Measurements from ENCODE around the gene HYI.
"Not testable (repeated sequence)": the region's sequence is repeated elsewhere in the genome, so short reads cannot be mapped to it uniquely, and the experiment has no call there.

The HYI gene

DNA sequence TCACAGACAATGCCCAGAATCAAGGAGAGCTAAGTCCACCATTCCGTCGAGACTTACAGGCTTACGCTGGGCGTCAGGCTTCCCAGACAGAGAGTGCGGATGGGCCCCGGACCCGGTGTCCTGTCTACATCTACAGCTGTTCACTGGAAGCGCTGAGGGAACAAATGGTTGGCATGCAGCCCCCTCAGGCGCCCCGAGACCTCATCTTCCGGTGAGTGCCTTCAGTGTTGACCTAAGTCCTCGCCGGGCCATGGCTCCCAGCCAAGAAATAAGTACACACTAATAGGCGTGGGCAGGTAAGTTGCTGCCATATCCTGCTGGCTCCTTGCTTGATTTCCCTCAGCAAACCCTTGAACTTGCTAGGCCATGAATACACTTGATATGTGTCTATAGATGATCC is 26.2 kb downstream of the HYI start:
- DNase-seq (ENCODE audit: low read depth in 3 of 3) = no peak

GRCh38 chr1:43426221-43426620 is 27.5 kb downstream of the HYI start:
- DNase-seq (ENCODE audit: low read depth in 3 of 3) = no peak

DNA sequence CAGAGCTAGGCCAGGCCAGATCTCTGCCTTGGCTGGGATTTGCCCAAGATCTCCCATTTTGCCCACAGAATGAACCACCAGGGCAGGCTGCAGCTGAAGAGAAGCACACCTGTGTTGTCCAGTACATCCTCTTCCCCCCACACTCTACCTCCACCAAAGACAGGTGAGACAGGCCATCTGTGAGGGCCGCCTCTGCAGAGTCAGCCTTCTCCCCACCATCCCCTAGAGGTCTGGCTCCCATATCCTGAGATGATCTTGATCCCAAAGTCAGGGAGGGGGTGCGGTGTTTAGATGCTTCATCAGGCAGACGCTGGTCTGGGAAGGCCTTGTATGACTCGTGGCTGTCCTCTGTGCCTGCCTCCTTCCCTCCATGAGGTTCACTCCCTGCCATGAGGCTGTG is 28.7 kb downstream of the HYI start:
- no peak for DNase-seq (ENCODE audit: low read depth in 3 of 3)

- peak in 1 of 3 donors; percentile 3 for DNase-seq (ENCODE audit: low read depth in 3 of 3)
These were observed 29.8 kb downstream of the HYI start for GRCh38 chr1:43423672-43424550.

GRCh38 chr1:43422995-43423671 is 30.6 kb downstream of the HYI start:
- no peak for DNase-seq (ENCODE audit: low read depth in 3 of 3)

- no peak for DNase-seq (ENCODE audit: low read depth in 3 of 3)
These were observed 31.6 kb downstream of the HYI start for GRCh38 chr1:43421976-43422750.

- DNase-seq (ENCODE audit: low read depth in 3 of 3) = no peak
These were observed 32.3 kb downstream of the HYI start for GRCh38 chr1:43421396-43421795.

DNA sequence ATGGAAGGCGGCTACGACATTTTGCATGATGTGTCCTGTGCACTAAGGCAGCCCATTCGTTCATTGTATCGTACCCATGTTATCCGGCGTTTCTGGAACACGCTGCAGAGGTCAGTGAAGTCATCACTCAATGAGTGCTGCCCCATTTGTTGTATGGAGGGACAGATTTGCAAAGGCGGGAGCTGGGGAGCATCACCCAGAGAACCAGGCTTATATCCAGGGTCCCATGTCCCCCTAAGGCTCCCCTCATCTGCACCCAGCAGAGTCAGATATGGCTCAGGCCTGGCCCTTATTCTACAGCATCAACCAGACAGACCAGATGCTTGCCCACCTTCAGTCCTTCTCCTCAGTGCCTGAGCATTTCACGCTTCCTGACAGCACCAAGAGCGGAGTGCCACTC is 32.9 kb downstream of the HYI start:
- DNase-seq (ENCODE audit: low read depth in 3 of 3) = no peak

- DNase-seq (ENCODE audit: low read depth in 3 of 3) = no peak
These were observed 33.9 kb downstream of the HYI start for GRCh38 chr1:43419627-43420425.

- no peak for DNase-seq (ENCODE audit: low read depth in 3 of 3)
These were observed 34.9 kb downstream of the HYI start for GRCh38 chr1:43418858-43419257.

DNA sequence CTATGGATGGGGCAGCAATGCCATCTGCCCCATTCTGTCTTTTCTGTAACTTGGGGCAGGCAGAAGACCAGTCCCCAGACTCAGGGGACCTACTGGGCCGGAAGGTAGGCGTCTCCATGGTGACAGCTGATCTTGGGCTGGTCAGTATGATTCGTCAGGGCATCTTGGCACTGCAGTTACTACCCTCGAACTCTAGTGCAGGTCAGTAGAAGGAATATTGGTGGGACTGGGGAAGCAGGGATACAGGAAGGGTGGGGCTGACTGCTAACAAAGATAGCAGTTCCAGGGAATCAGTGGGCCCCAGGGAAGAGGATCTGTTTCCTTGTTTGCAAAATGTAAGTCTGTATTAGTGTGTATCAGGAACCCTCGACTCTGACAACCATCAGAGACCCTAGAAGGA is 37.8 kb downstream of the HYI start:
- no peak for DNase-seq (ENCODE audit: low read depth in 3 of 3)

DNA sequence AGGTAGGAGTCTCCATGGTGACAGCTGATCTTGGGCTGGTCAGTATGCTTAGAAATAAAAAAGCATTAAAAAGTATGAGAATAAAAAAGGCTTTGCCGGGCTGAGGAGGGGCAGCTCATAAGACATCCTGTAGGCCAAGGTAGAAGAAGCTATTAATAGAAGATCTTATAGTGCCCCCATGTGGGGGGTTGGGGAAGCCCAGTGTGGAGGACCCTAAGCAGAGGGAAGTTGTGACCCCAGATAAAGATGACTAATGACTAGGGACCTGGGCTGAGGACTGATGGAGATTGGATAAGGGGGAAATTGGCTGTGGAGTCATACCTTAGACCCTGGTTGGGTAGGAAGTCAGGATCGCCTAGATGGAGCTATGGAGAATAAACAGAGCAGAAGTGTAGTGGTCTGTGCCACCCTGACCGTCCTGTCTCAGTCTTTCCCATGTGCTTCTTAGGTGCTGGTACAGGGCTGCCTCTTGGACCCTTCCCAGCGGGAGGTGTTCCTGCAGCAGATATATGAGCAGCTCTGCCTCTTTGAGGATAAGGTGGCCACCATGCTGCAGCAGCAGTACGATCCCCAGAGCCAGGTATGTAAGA is 39.0 kb downstream of the HYI start:
- peak in 2 of 3 donors; percentile 20 to 31 for DNase-seq (ENCODE audit: low read depth in 3 of 3)

GRCh38 chr1:43413426-43413825 is 40.3 kb downstream of the HYI start:
- DNase-seq (ENCODE audit: low read depth in 3 of 3) = not testable (repeated sequence)

DNA sequence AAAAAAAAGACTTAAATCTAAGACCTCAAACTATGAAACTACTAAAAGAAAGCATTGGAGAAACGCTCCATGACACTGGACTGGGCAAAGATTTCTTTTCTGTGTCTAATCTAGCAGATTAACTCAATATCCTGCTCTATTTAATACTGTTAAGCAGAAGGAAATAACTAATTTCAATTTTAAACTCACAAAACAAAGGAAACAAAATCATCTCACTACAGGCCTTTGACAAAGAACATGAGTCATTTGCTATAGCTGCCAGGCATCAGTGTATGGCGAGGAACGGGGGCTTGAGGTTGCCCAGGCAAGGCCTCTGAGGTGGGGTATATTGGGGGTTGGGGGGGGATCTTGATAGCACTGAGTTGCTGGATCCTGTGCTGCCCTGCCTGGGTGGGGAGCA is 43.2 kb downstream of the HYI start:
- DNase-seq (ENCODE audit: low read depth in 3 of 3) = no peak

- DNase-seq (ENCODE audit: low read depth in 3 of 3) = no peak
These were observed 47.9 kb downstream of the HYI start for GRCh38 chr1:43405876-43406234.

DNA sequence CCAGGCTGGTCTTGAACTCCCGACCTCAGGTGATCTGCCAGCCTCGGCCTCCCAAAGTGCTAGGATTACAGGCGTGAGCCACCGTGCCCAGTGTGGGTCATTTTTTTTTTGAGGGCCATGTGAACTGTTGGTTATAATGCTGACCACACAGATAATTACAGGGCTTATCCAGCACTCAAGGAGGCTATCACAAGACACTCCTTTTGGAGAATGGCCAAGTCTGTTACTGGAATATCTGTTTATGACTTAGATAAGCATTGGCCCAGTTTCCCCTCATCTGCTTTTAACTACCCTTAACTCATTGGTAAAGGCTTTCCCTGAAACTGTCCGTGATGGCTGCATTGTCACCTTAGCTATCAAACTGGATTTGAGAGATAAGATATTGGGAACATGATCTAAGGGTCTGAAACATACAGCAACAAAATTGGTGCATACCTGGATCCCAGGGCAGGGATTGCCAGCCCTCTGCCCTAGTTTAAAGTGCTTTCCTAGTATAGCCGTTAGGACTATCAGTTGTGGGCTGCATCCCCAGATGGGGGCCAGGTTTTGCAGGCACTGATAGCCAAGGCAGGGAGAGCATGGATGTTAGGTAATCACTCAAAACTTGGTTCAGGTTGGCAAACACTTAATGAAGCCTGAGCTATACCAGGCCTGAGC is 48.4 kb downstream of the HYI start:
- no peak for DNase-seq (ENCODE audit: low read depth in 3 of 3)

DNA sequence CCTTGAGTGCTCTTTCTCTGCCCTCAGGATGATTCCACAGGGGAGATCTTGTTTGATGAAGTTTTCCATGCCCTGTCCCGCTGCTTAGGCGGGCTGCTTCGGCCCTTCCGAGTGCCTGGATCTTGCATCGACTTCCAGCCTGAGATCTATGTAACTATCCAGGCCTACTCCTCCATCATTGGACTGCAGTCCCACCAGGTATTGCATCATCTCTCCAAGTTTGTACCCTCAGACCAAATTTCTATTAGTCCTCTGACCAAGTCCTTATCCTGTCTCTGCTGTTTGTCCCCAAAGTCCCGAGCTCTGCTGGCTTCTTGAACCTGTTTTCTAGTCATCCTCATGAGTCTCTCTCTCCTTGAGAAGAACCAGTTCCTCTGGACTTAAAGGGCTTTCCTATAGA is 49.4 kb downstream of the HYI start:
- DNase-seq (ENCODE audit: low read depth in 3 of 3) = no peak

- no peak for DNase-seq (ENCODE audit: low read depth in 3 of 3)
These were observed 51.5 kb downstream of the HYI start for GRCh38 chr1:43402089-43402865.
